Suprapubic skin (tissue), 4 donors: Measurements from ENCODE around the gene MCF2L2.

Experiments
- EP300 ChIP-seq: sonication (generic); formaldehyde crosslinking; IDR thresholded peaks from one replicate; pipeline ENCODE4 v1.6.1; 2017; ENCODE audit warnings: antibody characterized with exemption
- POLR2A ChIP-seq, 2 donors: fragments of 450-650 bp; IDR thresholded peaks; one replicate each; pipeline ENCODE4 v1.6.1; 2017; ENCODE audit warnings: antibody characterized with exemption in 2 of 2, mild to moderate bottlenecking in 2 of 2, moderate library complexity in 2 of 2
- POLR2AphosphoS5 ChIP-seq, 3 donors: sonication (generic); formaldehyde crosslinking; IDR thresholded peaks; one replicate each; pipeline ENCODE4 v1.6.1; 2017; ENCODE audit warnings: antibody characterized with exemption in 3 of 3
- TF ChIP-seq, protein P1 (sequence below), 2 donors: fragments of 200-600 bp in 1 of 2; fragments of 450-650 bp in 1 of 2; sonication (generic) in 1 of 2; IDR thresholded peaks; one replicate each; pipeline ENCODE4 v1.5.1; 2016 to 2019; ENCODE audit warnings: antibody characterized with exemption in 2 of 2, mild to moderate bottlenecking in 1 of 2, moderate library complexity in 1 of 2

DNA sequence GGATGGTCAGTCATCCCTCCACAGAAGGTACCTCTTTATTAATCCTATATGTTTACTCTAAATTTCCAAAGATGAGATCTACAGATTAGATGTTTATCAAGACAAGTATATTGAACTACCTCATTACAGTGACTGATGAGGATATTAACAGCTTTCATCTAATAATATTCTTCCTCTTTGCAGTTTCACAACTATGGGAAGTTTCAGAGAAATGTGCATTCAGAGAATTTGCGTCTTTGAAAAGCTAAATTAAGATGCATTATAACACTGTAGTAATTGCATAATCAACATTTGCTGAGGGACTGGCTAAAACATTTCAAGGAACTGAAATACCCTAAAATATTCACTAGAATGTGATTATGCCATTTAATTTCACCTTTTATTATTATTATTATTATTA, 46.7 kb downstream of the MCF2L2 start:
- TF ChIP-seq EP300: no peak
- TF ChIP-seq, protein P1, sequence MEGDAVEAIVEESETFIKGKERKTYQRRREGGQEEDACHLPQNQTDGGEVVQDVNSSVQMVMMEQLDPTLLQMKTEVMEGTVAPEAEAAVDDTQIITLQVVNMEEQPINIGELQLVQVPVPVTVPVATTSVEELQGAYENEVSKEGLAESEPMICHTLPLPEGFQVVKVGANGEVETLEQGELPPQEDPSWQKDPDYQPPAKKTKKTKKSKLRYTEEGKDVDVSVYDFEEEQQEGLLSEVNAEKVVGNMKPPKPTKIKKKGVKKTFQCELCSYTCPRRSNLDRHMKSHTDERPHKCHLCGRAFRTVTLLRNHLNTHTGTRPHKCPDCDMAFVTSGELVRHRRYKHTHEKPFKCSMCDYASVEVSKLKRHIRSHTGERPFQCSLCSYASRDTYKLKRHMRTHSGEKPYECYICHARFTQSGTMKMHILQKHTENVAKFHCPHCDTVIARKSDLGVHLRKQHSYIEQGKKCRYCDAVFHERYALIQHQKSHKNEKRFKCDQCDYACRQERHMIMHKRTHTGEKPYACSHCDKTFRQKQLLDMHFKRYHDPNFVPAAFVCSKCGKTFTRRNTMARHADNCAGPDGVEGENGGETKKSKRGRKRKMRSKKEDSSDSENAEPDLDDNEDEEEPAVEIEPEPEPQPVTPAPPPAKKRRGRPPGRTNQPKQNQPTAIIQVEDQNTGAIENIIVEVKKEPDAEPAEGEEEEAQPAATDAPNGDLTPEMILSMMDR (IDR thresholded peaks at IDR 0.05): no peak
- no peak for TF ChIP-seq POLR2A (IDR thresholded peaks at IDR 0.05)
- no peak for TF ChIP-seq POLR2AphosphoS5 (IDR thresholded peaks at IDR 0.05)
